ENCODE results near the gene SPOPL. TPM values are rescaled to one million over a fixed set of nuclear protein-coding genes. Genes with fewer than 3 reads are reported as not detected.

SPOPL gene
- total and polyA plus RNA-seq, 10 of the 15 experiments (the other 5 are each of a cell fraction or from before 2014, with no cell fraction given): 4.0 to 25.0 (median 11.5) TPM

DNA sequence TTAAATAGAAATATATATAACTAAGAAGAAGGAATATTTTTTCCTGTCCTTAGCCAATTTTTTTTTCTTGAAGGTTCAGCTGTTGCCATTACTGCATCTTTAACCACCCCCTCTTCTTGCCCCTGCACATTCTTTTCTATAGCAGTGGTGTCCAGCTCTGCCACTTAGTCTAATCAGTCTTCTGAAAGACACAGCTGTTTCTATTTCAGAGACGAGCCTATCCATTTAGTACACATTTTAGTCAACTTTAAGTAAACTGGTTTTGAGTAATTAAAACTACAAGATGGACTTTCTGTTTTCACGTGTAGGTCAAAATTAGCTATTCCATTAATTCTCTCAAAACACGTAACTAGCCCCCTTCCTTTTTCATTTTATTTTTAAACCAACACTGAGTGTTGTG lies 21.0 kb downstream of the SPOPL start (continued):
- TF ChIP-seq, protein P1, sequence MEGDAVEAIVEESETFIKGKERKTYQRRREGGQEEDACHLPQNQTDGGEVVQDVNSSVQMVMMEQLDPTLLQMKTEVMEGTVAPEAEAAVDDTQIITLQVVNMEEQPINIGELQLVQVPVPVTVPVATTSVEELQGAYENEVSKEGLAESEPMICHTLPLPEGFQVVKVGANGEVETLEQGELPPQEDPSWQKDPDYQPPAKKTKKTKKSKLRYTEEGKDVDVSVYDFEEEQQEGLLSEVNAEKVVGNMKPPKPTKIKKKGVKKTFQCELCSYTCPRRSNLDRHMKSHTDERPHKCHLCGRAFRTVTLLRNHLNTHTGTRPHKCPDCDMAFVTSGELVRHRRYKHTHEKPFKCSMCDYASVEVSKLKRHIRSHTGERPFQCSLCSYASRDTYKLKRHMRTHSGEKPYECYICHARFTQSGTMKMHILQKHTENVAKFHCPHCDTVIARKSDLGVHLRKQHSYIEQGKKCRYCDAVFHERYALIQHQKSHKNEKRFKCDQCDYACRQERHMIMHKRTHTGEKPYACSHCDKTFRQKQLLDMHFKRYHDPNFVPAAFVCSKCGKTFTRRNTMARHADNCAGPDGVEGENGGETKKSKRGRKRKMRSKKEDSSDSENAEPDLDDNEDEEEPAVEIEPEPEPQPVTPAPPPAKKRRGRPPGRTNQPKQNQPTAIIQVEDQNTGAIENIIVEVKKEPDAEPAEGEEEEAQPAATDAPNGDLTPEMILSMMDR (IDR thresholded peaks at IDR 0.05 in 2 of 3, conservative IDR thresholded peaks at IDR 0.05 in 1 of 3; ENCODE audit: control insufficient read depth in 2 of 3, extremely low read depth in 1 of 3, insufficient read depth in 1 of 3, low read depth in 3 of 3, low read length in 3 of 3): no peak
- TF ChIP-seq NFIC (IDR thresholded peaks at IDR 0.05; ENCODE audit: low read depth, low read length) (peak; percentile 72), CREB1 (IDR thresholded peaks at IDR 0.05; ENCODE audit: low read depth) (no peak), SP1 (IDR thresholded peaks at IDR 0.05; ENCODE audit: low read depth, low read length) (no peak), SUPT20H (IDR thresholded peaks at IDR 0.05; ENCODE audit: borderline replicate concordance, control insufficient read depth, low read depth, low read length) (no peak), TCF7 (IDR thresholded peaks at IDR 0.05; ENCODE audit: borderline replicate concordance) (no peak), TCF12 (IDR thresholded peaks at IDR 0.05; ENCODE audit: low read depth, low read length) (no peak), NFXL1 (IDR thresholded peaks at IDR 0.05; ENCODE audit: borderline replicate concordance) (no peak), PAX8 (IDR thresholded peaks at IDR 0.05) (no peak), CREM (IDR thresholded peaks at IDR 0.05; ENCODE audit: low read depth) (0 out of 2 replicates have a peak, but pooled peaks have one; percentile 8), MEF2B (IDR thresholded peaks at IDR 0.05; ENCODE audit: partially characterized antibody, poor library complexity, severe bottlenecking) (peak; percentile 48), NFYA (IDR thresholded peaks at IDR 0.05; ENCODE audit: borderline replicate concordance, low read depth, low read length) (no peak), JUNB (IDR thresholded peaks at IDR 0.05) (peak; percentile 64), KAT2A (conservative IDR thresholded peaks at IDR 0.05; ENCODE audit: control insufficient read depth, low read depth, low read length) (no peak), POLR2A (IDR thresholded peaks at IDR 0.05; ENCODE audit: low read depth, low read length) (no peak), ETV6 (conservative IDR thresholded peaks at IDR 0.05 in 1 of 2, IDR thresholded peaks at IDR 0.05 in 1 of 2; ENCODE audit: borderline replicate concordance in 1 of 2, low read depth in 1 of 2) (0 out of 4 replicates have a peak, but pooled peaks of 1 of the 2 experiments have one; percentile 5), CBX3 (IDR thresholded peaks at IDR 0.05; ENCODE audit: borderline replicate concordance, low read depth) (no peak), ZNF217 (IDR thresholded peaks at IDR 0.05) (0 out of 2 replicates have a peak, but pooled peaks have one; percentile 32), ATF7 (IDR thresholded peaks at IDR 0.05; ENCODE audit: low read depth) (no peak), PML (IDR thresholded peaks at IDR 0.05; ENCODE audit: low read length) (0 out of 2 replicates have a peak, but pooled peaks have one; percentile 33)
- TF ChIP-seq, protein P2, sequence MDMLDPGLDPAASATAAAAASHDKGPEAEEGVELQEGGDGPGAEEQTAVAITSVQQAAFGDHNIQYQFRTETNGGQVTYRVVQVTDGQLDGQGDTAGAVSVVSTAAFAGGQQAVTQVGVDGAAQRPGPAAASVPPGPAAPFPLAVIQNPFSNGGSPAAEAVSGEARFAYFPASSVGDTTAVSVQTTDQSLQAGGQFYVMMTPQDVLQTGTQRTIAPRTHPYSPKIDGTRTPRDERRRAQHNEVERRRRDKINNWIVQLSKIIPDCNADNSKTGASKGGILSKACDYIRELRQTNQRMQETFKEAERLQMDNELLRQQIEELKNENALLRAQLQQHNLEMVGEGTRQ (IDR thresholded peaks at IDR 0.05; ENCODE audit: borderline replicate concordance, low read depth, low read length): no peak
- TF ChIP-seq, protein P3, sequence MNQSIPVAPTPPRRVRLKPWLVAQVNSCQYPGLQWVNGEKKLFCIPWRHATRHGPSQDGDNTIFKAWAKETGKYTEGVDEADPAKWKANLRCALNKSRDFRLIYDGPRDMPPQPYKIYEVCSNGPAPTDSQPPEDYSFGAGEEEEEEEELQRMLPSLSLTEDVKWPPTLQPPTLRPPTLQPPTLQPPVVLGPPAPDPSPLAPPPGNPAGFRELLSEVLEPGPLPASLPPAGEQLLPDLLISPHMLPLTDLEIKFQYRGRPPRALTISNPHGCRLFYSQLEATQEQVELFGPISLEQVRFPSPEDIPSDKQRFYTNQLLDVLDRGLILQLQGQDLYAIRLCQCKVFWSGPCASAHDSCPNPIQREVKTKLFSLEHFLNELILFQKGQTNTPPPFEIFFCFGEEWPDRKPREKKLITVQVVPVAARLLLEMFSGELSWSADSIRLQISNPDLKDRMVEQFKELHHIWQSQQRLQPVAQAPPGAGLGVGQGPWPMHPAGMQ (IDR thresholded peaks at IDR 0.05; ENCODE audit: borderline replicate concordance): no peak
- TF ChIP-seq, protein P4, sequence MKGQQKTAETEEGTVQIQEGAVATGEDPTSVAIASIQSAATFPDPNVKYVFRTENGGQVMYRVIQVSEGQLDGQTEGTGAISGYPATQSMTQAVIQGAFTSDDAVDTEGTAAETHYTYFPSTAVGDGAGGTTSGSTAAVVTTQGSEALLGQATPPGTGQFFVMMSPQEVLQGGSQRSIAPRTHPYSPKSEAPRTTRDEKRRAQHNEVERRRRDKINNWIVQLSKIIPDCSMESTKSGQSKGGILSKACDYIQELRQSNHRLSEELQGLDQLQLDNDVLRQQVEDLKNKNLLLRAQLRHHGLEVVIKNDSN (IDR thresholded peaks at IDR 0.05; ENCODE audit: borderline replicate concordance, extremely low read length, insufficient read depth, low read depth, low read length): no peak
- TF ChIP-seq, protein P5, sequence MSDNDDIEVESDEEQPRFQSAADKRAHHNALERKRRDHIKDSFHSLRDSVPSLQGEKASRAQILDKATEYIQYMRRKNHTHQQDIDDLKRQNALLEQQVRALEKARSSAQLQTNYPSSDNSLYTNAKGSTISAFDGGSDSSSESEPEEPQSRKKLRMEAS (IDR thresholded peaks at IDR 0.05; ENCODE audit: low read depth, low read length): no peak
- TF ChIP-seq, protein P6, sequence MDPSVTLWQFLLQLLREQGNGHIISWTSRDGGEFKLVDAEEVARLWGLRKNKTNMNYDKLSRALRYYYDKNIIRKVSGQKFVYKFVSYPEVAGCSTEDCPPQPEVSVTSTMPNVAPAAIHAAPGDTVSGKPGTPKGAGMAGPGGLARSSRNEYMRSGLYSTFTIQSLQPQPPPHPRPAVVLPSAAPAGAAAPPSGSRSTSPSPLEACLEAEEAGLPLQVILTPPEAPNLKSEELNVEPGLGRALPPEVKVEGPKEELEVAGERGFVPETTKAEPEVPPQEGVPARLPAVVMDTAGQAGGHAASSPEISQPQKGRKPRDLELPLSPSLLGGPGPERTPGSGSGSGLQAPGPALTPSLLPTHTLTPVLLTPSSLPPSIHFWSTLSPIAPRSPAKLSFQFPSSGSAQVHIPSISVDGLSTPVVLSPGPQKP (IDR thresholded peaks at IDR 0.05; ENCODE audit: low read depth, low read length): no peak
